ENCODE results near the gene COX7A2L. TPM values are rescaled to one million over a fixed set of nuclear protein-coding genes. Genes with fewer than 3 reads are reported as not detected.

The COX7A2L gene
- total RNA-seq, 1 donor: 181 TPM

DNA sequence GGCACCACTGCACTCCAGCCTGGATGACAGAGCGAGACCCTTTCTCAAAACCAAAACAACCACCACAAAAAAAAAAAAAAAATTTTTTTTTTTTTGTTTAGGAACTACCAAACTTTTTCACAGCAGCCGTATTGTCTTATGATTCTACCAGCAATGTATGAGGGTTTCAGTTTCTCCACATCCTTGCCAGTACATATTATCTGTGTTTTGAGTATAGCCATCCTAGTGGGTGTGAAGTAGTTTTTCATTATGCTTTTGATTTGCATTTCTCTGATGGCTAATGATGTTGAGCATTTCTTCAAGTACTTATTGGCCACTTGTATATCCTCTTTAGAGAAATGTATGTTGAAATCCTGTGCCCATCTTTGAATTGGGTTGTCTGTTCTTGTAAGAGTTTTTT, 51.7 kb downstream of the COX7A2L start:
- DNase-seq (ENCODE audit: low read depth): no peak
- TF ChIP-seq, protein P1, sequence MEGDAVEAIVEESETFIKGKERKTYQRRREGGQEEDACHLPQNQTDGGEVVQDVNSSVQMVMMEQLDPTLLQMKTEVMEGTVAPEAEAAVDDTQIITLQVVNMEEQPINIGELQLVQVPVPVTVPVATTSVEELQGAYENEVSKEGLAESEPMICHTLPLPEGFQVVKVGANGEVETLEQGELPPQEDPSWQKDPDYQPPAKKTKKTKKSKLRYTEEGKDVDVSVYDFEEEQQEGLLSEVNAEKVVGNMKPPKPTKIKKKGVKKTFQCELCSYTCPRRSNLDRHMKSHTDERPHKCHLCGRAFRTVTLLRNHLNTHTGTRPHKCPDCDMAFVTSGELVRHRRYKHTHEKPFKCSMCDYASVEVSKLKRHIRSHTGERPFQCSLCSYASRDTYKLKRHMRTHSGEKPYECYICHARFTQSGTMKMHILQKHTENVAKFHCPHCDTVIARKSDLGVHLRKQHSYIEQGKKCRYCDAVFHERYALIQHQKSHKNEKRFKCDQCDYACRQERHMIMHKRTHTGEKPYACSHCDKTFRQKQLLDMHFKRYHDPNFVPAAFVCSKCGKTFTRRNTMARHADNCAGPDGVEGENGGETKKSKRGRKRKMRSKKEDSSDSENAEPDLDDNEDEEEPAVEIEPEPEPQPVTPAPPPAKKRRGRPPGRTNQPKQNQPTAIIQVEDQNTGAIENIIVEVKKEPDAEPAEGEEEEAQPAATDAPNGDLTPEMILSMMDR (IDR thresholded peaks at IDR 0.05; ENCODE audit: insufficient read depth, low read length): no peak

DNA sequence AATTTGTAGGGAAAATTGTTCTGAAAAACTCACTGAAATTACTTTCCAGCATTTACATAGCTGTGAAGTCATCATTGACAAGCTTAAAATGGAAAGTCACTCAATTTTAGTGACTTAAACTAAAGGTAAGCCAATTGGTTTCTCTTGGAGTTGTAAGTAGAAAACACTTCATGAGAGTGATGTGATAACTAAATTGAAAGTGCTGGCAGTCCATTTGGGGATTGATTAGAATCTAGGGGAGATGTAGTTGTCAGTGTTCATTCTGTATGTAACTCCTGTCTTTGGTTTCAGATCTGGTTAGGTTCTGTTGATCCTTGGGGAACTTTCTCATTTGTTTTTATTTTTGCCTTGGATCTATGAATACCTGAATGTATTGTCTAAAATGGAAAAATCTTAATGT, 53.8 kb downstream of the COX7A2L start:
- no peak for DNase-seq (ENCODE audit: low read depth)
- TF ChIP-seq, protein P1 (IDR thresholded peaks at IDR 0.05; ENCODE audit: insufficient read depth, low read length): no peak
- H3K4me3 ChIP-seq (ENCODE audit: low read depth, low read length): no peak overlapping the region

More for the DNA sequence above, 51.7 kb downstream of the COX7A2L start:
- no peak overlapping the region for H3K4me3 ChIP-seq (ENCODE audit: low read depth, low read length)

DNA sequence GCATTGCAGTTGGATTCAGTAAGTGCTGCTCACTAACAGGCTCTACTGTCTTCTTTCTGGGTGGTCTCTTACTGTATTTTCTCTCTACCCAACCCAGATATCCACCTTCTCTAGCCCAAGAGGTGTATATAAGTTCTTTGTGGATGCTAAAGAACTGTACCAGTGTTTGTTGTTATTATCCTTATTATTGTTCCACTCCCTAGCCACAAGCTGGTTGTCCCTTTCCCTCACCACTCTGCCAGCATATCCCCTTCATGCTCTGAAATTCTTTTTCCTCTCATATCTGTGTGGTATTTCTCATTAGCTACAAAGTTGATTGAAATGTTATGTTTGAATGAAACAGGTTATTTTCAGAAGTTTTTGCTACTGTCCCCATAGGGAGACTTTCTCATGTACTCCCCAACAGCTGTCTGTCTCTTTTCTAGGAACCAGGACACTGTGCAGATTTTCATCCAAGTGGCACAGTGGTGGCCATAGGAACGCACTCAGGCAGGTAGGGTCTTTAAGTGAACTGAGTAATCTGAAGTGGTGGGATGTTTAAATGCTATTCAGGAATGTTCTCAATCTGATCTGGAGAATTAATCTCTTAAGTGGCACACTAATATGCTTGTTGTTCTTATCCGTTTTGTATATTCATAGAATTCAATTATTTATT, 56.8 kb downstream of the COX7A2L start:
- DNase-seq (ENCODE audit: low read depth): no peak
- no peak overlapping the region for H3K4me3 ChIP-seq (ENCODE audit: low read depth, low read length)
- TF ChIP-seq, protein P1 (IDR thresholded peaks at IDR 0.05; ENCODE audit: insufficient read depth, low read length): no peak

DNA sequence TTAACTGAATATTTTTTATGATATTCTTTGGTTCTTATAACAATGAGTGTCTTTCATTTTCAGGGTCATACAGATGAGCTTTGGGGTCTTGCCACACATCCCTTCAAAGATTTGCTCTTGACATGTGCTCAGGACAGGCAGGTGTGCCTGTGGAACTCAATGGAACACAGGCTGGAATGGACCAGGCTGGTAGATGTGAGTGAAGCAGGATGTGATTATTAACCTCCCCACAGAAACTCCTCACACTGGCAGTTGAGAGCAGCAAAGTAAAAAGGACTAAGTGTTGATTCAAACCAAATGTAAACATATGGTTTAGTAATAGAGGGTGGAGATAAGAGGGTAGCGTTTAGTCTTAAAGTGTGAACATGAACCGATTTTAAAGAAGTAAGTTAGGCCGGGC, 57.8 kb downstream of the COX7A2L start:
- TF ChIP-seq, protein P1 (IDR thresholded peaks at IDR 0.05; ENCODE audit: insufficient read depth, low read length): no peak
- H3K4me3 ChIP-seq (ENCODE audit: low read depth, low read length): no peak overlapping the region
- DNase-seq (ENCODE audit: low read depth): no peak

DNA sequence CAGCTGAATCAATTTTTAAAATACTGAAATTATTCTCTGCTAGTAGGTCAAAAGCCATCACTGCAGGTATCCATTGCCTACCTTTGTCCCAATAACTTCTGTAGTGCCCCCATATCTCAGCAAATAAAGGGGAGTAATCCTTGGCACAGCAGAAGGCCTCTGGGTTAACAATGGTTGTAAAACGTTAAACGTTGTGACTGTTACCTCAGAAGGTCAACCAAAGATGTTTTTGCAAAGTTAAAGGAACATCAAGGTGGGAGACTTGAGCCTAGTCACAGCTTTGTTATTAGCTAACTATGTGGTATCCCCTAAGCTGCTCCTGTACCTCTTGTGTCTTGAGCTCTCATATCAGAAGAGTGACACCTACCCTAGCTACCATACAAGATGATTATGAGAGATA, 60.5 kb downstream of the COX7A2L start:
- no peak overlapping the region for H3K4me3 ChIP-seq (ENCODE audit: low read depth, low read length)
- no peak for DNase-seq (ENCODE audit: low read depth)
- TF ChIP-seq, protein P1 (IDR thresholded peaks at IDR 0.05; ENCODE audit: insufficient read depth, low read length): no peak

Other genes with a start within 250 kb of the COX7A2L start
- 49.9 and 50.9 TPM in 2 replicates for gene EML4, start 191.9 kb downstream of the COX7A2L start, total RNA-seq (ENCODE audit: low replicate concordance)
- under 0.01 TPM in 1 of 2 replicates, not detected in the other for gene KCNG3, start 132.8 kb upstream of the COX7A2L start, total RNA-seq (ENCODE audit: low replicate concordance)
- gene MTA3, start 207.4 kb upstream of the COX7A2L start, total RNA-seq (ENCODE audit: low replicate concordance): 27.5 and 34.1 TPM in 2 replicates